Activated CD4-positive, CD25-positive, alpha-beta regulatory T cell treated with anti-CD3 and anti-CD28 coated beads, Interleukin-2, amount 50 U/mL, for 16 hours (primary cell): ENCODE results near the gene S100A4.

Source experiments
- DNase-seq: peaks from one replicate; pipeline ENCODE4 v3.0.0-alpha.2; 2020; ENCODE audit warnings: low read depth, low spot score

S100A4 gene

DNA sequence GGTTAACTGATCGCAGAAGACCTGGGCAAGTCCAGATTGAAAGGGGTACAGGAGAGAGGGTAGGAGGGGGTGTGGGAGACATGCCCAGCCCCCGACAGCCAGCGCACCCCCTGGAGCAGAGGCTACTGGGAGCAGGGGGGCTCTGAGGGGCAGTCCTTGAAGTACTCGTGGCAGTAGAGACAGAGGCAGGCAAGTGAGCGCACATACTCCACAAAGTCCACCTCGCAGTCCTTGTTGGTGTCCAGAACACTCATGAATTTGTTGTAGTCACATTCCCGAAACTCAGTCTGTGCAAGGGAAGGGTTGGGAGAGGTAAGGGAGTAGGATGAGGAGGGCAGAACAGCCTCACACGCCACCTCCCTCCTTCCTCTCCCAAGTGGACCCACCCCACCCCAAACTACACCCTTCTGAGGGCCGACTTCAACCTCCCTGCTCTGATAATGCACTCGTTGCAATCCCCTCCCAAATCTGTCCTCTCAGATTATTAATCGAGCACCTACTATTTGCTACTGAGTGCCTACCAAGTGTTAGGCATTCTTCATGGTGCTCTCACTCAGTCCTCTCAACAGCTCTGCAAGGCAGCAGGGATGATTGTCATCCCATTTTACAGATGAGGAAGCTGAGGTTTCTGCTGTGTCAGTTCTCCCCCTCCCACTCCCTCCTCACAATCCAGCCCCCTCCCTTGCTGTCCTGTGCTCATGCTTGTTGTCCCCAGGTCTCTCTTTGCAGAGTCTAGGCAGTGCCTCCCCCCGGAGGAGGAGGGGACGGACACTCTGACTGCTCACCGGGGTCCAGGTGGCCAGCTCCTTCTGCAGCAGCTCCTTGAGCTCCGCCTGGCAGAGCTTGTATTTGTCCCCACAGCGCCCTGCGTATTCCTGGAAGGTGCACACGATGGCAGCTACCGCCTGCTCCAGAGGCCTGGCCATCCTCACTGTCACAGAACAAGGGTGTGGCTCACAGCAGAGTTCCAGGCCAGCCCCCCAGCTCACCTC, 2.2 kb upstream of the S100A4 start:
- no peak for DNase-seq

DNA sequence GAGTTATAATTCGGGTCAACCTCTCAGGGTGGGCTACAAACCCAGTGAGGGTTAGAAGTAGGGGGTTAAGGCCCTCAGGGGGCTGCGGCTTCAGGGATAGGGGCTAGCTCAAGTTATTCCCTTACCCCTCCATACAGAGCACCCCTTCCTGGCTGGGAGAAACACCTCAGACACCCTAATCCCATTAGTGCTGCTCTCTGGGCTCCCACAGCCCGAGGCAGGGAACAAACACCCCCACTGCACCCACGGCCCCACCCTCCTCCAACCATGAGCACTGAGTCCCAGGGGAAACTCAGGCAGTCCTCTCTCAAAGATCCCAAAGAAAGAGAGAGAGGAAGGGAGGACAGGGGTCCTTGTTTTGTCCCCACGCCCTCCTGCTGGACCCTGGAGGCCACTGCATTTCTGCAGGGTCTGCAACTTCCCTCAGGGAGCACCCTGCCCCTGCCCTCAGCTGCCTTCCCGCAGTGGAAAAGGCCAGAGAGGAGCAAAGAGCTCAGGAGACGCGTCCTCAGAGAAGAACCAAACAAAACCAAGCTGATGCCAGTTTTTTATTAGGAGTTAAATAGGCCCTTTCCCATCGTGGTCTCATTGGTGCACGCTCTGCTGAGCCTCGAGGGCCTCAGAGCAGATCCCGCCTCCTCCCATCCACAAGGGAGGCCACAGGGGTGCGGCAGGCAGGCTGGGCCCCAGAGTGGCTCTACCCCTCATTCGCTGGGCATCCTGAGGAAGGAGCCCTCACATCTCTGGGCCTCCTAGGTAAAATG, 1.4 kb upstream of the S100A4 start:
- DNase-seq: no peak

DNA sequence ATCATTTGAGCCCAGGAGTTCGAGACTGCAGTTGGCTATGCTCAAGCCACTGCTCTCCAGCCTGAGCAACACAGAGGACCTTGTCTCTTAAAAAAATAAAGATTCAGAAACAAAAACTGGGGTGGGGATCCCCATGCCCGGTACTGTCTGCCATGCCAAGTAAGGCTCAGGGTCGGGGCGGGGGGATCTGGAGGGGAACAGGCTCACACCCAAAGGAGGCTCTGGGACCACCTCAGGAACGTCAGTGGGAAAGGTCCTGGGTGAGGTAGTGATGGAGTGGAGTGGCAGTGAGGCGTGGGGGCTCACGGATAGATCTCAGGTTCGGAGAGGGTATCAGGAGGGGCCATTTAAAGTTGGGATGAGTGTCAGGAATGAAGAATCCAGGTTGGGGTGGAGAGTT, 765 bp upstream of the S100A4 start:
- DNase-seq: no peak

GRCh38 chr1:153544453-153545066, 1.0 kb downstream of the S100A4 start:
- no peak for DNase-seq

- no peak for DNase-seq
Measured at GRCh38 chr1:153543736-153544135, 1.9 kb downstream of the S100A4 start.

DNA sequence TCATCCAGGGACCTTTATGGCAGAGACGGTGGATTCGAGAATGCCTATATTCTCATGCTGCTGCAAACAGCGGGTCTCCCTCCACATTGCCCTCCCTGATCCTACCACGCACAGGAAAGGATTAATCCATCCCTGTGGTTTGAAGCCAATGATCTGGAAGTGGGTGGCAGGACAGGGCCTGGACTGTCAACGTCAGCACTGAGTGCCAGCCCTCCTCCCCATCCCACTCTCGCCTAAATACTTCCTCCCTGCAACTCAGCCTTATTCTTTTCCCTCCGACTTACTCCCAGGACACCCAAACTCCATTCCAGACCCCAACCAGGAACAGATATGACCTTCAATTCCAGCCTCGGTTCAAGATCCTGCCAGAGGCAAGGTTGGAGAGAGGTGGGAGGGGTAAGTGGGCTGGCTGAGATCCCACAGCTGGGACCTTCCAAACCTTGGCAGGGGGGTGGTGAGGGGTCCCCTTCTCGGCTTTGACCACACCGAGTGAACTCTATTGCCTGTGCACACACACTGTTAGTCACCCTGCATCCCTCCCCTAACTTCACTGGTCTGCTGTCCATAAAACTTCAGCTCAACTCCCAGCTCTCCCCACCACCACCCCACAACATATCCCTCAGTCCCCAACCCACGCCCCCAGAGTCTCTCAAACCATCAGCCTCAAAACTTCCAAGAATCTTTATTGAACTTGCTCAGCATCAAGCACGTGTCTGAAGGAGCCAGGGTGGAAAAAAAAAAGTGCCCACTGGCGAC, 2.5 kb downstream of the S100A4 start:
- no peak for DNase-seq

DNA sequence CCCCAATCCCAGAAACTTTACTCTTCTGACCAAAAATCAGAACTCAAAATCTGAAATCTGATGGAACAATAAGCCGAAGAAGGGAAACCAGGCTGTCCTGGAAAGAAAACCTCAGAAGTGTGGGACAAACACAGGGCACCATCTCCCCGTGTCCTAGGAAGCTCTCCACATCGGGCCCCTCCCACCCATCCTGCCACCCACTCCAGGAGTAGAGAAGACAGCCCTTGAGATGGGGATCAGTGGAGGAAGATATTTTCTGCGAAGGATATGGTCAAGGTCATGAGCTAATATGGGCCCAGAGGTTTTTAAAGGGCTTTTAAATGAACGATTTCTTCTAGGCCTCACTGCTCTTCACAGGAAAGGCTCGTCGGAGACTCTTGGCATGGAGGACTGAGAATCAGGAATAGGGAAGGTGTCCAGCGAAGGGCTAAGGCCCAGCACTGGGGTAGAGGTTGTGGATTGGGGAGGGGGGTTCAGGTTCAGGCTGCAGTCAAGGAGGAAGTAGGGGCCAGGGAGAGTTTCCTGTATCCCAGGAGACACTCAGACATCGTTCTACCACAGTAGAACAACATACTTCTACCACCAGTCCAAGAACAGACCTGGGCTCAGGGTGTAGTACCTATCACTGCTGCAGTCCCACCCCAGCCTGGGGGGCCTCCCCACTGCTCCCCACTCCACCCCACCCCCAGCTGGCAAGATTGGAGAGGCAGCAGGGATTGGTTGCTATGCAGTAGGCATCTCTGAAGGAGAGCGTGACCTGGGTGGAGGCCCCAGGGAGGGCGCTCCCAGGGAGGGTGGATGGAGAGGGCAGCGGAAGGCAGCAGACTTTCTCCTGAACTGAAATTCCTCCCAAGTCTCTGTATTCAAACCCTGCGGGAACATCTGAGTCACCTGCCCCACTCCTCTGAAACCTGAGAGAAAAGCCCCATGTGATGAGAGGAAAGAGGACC, 3.7 kb downstream of the S100A4 start:
- DNase-seq: no peak

DNA sequence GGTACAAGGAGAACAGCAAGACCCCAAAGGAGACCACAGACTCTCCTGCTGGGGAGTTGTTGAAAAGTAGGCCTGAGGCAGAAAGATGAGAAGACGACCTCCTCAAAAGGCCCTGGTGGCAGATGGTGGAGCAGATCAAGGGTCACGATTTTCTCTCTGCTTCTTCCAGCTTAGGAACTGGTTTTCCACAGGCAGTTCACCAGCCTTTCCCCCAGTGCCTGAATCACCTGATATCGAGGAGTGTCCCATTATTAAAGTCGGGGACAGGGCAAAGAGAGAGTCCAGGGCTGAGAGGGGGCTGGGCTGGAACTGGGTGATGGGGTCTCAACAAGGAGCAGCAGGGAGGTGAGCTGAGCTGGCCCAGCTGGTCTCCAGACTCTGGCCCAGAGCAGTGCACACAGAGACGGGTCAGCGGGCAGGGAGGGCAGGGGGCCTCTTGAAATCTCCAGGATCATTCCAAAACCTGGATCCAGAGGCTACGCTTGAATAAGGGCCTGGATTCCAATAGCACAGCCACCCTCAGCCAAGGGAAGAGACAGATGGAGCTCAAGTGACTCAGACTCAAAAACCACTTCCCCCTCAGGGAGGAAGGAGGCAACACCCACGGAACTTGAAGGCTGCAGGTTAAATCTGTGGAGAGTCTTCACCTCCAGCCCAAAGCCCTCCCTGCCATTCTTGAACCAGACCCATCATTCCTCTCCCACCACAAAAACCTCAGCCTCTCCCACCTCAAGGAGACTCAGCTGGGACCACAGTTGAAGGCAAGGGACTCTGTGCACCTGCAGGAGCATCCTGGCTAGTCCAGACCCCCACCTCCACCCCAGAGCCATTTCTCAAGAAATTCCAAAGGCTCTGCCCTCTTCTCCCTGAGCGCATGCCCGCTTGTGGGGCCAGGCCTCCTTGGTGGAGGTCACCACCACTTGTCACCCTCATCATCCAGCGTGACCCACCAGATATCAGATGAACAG, 4.9 kb downstream of the S100A4 start, which contains the start of gene S100A5:
Gene S100A5, minus strand, starts transcription at position 541 of the 968 bp plus-strand sequence. CDS start 743 bp downstream, outside the sequence.
- DNase-seq: no peak

GRCh38 chr1:153539395-153540093, 6.1 kb downstream of the S100A4 start:
- no peak for DNase-seq

- DNase-seq: no peak
Measured at GRCh38 chr1:153538315-153538821, 7.2 kb downstream of the S100A4 start.

DNA sequence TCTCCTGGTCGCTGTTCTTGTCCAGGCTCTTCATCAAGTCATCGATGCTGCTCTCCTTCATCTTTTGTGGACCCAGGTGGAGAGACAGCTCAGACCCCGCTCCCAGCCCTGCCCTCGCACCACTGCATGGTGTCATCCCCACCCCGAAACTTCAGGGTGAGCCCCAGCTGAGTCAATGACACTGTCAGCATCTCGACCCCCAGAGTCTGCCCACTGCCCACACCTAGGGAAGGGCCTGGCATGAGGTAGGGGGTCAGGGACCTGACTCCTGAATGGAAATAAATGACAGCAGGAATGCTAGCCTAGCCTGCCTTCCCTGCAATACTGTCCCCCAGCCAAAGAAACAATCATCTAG, 8.3 kb downstream of the S100A4 start:
- no peak for DNase-seq

DNA sequence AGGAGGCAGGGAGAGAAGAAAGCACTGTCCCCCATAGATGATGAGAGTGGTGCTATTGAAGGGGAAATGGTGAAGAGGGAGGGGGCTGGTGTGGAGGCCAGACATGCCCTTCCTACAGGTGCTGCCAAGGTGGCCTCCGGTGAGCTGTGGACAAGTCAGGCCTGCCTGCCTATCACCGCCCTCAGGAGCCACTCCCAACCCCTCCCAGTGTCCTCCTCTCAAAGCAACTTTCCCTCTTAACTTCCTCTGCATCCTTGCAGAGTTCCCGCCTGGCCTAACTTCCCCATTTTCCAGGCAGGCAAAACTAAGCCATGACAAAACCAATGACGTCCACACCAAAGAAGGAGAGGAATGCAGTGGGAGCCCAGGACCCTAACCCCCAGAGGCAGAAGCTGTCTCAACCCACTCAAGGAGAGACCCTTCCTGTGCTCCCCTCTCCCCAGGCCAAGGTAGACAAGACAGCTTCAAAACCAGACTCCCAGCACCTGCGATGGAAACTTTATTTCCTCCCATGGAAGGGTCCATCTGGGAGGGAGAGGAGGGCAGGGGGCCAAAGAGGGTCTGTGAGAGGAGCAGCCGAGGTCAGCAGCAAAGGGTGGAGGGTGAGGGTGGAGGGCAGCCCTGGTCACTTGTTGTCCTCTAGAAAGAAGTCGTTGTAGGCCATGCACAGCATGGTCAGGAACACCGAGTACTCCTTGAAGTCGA, 8.8 kb downstream of the S100A4 start:
- no peak for DNase-seq

DNA sequence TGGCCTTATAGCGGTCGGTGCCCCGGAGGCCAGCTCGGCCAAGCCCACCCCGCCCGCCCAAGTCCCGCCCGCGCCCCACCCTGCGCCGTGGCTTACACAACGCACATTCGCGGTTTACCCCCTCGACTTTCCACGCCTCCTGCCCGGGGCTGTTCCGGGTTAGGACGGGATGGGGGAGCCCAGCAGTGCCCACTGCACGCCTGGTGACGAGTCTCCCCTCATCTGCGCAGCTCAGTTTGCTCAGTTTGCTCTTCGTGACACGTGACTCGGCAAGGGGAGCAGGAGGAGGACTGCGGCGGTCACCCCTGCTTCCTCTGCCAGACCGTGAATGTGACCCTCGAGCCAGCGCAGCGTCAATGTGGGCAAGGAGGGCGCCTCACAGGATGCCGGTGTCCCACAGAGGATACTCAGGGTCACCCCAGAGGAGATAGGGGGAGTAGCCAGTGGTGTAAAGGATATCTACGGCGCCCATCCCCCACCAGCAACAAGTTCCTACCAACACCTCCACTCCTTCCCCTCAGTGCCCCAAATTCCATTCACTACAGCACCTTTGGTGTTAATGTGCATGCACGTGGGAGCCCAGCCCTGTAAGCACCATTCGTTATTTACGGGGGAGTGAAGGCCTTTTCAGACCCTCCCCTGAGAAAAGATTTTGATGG, 9.5 kb downstream of the S100A4 start:
- peak; percentile 69 for DNase-seq

- no peak for DNase-seq
Measured at GRCh38 chr1:153535242-153536011, 10.2 kb downstream of the S100A4 start, which contains the start of gene S100A6. S100A6 (minus strand) TSS chr1:153535991; CDS start chr1:153535339, 652 bp downstream.

DNA sequence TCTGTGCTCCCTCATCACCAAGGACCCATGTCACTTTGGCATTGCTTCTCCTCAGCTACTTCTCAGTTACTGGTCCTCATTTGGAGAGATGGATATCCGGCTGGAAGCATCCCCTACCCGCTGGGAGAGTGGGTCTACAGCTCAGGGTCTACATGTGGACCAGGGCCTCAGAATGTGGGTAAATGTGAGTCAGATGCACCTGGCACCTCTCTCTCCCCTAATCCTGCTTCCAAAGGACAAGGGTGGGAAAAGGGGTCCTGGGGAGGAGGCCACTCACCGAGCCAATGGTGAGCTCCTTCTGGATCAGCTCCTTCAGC, 10.7 kb downstream of the S100A4 start:
- DNase-seq: no peak

- no peak for DNase-seq
Measured at GRCh38 chr1:153534226-153534924, 11.2 kb downstream of the S100A4 start.
